Ishikawa (cell line): Measurements from ENCODE around the gene TBX6.
A peak's percentile ranks its signal among the peaks of the same experiment; 100 is the strongest.

Experiments used
- CEBPB ChIP-seq: IDR thresholded peaks from 2 replicates; pipeline ENCODE4 v1.6.1; 2012
- CREB1 ChIP-seq: IDR thresholded peaks from 2 replicates; pipeline ENCODE4 v1.6.1; 2012; ENCODE audit warnings: low read depth
- EGR1 ChIP-seq: IDR thresholded peaks from 2 replicates; pipeline ENCODE4 v1.6.1; 2012
- EP300 ChIP-seq: IDR thresholded peaks from 2 replicates; pipeline ENCODE4 v1.6.1; 2012; ENCODE audit warnings: borderline replicate concordance
- FOXM1 ChIP-seq: IDR thresholded peaks from 2 replicates; pipeline ENCODE4 v1.6.1; 2012; ENCODE audit warnings: low read depth, borderline replicate concordance
- NFIC ChIP-seq: IDR thresholded peaks from 2 replicates; pipeline ENCODE4 v1.6.1; 2012
- RAD21 ChIP-seq: IDR thresholded peaks from 2 replicates; pipeline ENCODE4 v1.6.1; 2012; ENCODE audit warnings: low read depth
- TAF1 ChIP-seq: IDR thresholded peaks from 2 replicates; pipeline ENCODE4 v1.6.1; 2012; ENCODE audit warnings: low read depth, mild to moderate bottlenecking
- TCF12 ChIP-seq: IDR thresholded peaks from 2 replicates; pipeline ENCODE4 v1.6.1; 2012; ENCODE audit warnings: low read depth
- TEAD4 ChIP-seq: IDR thresholded peaks from 2 replicates; pipeline ENCODE4 v1.6.1; 2012
- USF1 ChIP-seq: IDR thresholded peaks from 2 replicates; pipeline ENCODE4 v1.6.1; 2012
- YY1 ChIP-seq: IDR thresholded peaks from 2 replicates; pipeline ENCODE4 v1.6.1; 2012; ENCODE audit warnings: low read depth
- ZBTB7A ChIP-seq: IDR thresholded peaks from 2 replicates; pipeline ENCODE4 v1.6.1; 2012; ENCODE audit warnings: low read depth
- TF ChIP-seq, protein P1 (sequence below): IDR thresholded peaks from 2 replicates; pipeline ENCODE4 v1.6.1; 2012; ENCODE audit warnings: low read depth, mild to moderate bottlenecking
- TF ChIP-seq, protein P2 (sequence below): IDR thresholded peaks from 2 replicates; pipeline ENCODE4 v1.6.1; 2012

TBX6 gene

DNA sequence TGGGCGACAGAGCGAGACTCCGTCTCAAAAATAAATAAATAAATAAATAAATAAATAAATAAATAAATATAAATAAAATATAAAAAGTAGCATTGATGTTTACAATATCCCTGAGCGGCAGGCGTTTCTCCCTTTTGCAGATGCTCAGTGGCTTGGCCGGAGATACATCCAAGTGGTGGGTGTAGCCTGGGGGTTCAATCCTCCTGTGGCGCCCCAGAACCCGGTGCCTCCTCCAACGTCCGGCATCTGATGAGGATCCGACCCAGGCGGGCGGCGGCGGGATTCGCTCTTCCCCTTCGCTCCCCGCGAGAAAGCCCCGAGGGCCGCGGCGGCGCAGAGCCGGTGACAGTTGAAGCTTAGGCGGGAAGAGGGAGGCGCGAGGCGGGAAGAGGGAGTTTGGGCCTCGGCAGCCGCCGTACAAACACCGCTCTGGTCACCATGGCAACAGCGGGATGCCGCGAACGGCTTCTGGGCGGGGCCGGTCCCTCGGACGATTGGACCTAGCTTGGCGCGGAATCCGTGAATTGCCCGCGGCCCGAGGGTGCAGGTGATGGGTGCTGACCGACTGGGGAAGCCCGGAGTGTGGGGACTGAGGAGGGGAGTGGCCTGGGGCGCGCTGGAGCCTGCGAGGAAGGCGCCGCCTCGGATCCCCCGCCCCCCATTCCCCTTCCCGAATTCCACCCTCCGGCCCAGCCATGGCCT, 38.9 kb downstream of the TBX6 start:
- TF ChIP-seq NFIC (no peak), TEAD4 (peak; percentile 40), YY1 (no peak), RAD21 (no peak), FOXM1 (peak; percentile 55; the same call in 1 of the 2 replicates), TCF12 (no peak), CEBPB (no peak), EP300 (peak; percentile 59; the same call in 1 of the 2 replicates), EGR1 (no peak; the same call in 1 of the 2 replicates), CREB1 (no peak), USF1 (no peak), TAF1 (peak; percentile 47; the same call in 1 of the 2 replicates), ZBTB7A (no peak)
- TF ChIP-seq, protein P1, sequence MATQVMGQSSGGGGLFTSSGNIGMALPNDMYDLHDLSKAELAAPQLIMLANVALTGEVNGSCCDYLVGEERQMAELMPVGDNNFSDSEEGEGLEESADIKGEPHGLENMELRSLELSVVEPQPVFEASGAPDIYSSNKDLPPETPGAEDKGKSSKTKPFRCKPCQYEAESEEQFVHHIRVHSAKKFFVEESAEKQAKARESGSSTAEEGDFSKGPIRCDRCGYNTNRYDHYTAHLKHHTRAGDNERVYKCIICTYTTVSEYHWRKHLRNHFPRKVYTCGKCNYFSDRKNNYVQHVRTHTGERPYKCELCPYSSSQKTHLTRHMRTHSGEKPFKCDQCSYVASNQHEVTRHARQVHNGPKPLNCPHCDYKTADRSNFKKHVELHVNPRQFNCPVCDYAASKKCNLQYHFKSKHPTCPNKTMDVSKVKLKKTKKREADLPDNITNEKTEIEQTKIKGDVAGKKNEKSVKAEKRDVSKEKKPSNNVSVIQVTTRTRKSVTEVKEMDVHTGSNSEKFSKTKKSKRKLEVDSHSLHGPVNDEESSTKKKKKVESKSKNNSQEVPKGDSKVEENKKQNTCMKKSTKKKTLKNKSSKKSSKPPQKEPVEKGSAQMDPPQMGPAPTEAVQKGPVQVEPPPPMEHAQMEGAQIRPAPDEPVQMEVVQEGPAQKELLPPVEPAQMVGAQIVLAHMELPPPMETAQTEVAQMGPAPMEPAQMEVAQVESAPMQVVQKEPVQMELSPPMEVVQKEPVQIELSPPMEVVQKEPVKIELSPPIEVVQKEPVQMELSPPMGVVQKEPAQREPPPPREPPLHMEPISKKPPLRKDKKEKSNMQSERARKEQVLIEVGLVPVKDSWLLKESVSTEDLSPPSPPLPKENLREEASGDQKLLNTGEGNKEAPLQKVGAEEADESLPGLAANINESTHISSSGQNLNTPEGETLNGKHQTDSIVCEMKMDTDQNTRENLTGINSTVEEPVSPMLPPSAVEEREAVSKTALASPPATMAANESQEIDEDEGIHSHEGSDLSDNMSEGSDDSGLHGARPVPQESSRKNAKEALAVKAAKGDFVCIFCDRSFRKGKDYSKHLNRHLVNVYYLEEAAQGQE, result no peak
- TF ChIP-seq, protein P2, sequence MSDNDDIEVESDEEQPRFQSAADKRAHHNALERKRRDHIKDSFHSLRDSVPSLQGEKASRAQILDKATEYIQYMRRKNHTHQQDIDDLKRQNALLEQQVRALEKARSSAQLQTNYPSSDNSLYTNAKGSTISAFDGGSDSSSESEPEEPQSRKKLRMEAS, result peak; percentile 100

GRCh38 chr16:30051518-30051917, 40.2 kb downstream of the TBX6 start:
- TF ChIP-seq ZBTB7A (no peak), TEAD4 (no peak), EP300 (no peak), NFIC (no peak), CEBPB (no peak), EGR1 (no peak), YY1 (no peak), CREB1 (no peak), USF1 (no peak), FOXM1 (no peak), TAF1 (no peak), TCF12 (no peak), RAD21 (no peak)
- TF ChIP-seq, protein P1, result no peak
- TF ChIP-seq, protein P2, result no peak

DNA sequence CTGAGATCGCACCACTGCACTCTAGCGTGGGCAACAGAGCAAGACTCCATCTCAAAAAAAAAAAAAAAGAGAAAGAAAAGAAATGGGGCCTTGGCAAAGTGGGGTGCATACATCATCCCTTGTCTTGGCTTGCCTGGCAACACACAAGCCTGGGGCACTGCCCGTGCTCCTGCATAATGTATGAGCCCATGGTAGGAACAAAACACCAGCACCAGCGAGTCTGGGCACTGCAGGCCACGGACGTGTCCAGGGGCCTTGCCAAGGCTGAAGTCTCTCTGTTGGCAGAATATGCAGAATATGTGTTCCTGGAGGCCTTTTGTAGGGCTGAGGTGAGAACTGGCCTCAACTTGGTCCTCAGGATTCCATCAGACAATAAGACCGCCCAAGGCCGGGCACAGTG, 41.9 kb downstream of the TBX6 start:
- TF ChIP-seq, protein P2, result no peak
- no peak for TF ChIP-seq CREB1
- TF ChIP-seq USF1, result no peak
- no peak for TF ChIP-seq RAD21
- TF ChIP-seq TAF1, result no peak
- TF ChIP-seq CEBPB, result no peak
- TF ChIP-seq TEAD4, result no peak
- TF ChIP-seq, protein P1, result no peak
- TF ChIP-seq TCF12, result no peak
- no peak for TF ChIP-seq EGR1
- TF ChIP-seq NFIC, result no peak
- no peak for TF ChIP-seq EP300
- TF ChIP-seq ZBTB7A, result no peak

- TF ChIP-seq EP300 (no peak), NFIC (no peak), CEBPB (no peak)
Observed at GRCh38 chr16:30046588-30046987, 45.1 kb downstream of the TBX6 start.
